GM12873 (cell line): ENCODE measurements around the gene SURF1.

Experiments
- TF ChIP-seq, protein P1 (sequence below): IDR thresholded peaks from 2 replicates; pipeline ENCODE4 v1.5.1; 2012; ENCODE audit warnings: low read depth, mild to moderate bottlenecking, moderate library complexity, low read length, control low read depth; ENCODE audit not compliant: insufficient read depth; ENCODE audit errors: missing control alignments

SURF1 gene

DNA sequence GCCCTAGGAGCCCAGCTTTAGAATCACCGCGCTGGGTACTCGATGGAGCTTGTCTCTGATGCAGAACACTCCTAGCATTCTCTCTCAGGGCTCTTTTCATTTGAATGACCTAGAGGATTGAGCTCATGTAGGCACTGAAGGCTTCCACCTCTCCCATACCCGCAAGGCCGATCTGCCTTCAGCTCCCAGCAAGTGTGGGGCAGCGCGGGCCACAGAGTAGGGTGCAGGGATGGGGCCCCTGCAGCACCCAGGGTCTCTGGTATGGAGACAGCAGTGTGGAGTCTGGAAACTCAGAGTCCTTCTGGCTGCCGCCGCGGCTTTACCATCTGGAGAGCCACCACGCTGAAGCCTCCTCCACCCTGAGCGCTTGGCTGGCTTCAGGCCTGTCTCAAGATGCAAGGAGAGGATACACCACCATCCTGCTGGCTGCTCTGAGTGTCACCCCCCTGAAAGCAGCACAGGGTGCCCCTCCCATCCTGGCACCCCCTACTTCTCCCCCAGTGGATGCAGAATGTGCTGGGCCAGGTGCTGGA lies 32.8 kb upstream of the SURF1 start:
- TF ChIP-seq, protein P1, sequence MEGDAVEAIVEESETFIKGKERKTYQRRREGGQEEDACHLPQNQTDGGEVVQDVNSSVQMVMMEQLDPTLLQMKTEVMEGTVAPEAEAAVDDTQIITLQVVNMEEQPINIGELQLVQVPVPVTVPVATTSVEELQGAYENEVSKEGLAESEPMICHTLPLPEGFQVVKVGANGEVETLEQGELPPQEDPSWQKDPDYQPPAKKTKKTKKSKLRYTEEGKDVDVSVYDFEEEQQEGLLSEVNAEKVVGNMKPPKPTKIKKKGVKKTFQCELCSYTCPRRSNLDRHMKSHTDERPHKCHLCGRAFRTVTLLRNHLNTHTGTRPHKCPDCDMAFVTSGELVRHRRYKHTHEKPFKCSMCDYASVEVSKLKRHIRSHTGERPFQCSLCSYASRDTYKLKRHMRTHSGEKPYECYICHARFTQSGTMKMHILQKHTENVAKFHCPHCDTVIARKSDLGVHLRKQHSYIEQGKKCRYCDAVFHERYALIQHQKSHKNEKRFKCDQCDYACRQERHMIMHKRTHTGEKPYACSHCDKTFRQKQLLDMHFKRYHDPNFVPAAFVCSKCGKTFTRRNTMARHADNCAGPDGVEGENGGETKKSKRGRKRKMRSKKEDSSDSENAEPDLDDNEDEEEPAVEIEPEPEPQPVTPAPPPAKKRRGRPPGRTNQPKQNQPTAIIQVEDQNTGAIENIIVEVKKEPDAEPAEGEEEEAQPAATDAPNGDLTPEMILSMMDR: no peak

DNA sequence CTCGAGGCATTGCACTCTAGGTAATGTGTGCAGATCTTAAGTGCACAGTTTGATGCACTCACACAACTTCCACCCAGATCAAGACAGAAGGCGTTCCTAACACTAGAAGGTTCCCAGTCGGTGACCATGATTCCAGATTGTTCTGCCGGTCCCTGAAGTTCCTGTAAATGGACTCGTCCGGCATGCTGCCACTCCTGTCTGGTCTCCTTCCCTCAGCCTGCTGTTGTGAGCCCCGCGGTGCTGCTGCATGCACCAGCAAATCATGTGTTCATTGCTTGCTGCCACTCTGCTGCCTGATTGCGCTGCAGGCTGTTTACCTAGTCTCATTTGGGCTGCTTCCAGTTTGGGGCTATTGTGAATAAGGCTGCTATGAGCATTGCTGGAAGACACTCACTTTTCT lies 31.4 kb upstream of the SURF1 start:
- TF ChIP-seq, protein P1: no peak

DNA sequence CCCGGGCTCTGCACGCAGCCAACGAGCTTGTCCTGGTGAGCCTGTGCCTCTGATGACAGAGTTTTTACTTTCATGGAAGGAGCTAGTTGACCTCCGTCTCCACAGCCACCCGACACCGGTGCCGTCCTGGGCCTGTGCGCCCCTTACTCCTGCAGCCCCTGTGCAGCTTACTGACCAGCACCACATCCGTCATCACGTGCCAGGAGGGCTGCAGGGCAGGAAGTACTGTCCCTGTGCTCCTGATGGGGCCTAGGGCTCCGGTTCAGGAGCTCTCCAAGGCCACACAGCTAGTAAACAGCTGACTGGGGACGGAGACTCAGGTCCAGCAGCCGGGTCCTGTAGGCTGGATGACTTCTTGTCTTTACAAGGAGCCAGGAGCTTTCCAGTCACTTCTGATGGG lies 30.1 kb upstream of the SURF1 start:
- TF ChIP-seq, protein P1: no peak

DNA sequence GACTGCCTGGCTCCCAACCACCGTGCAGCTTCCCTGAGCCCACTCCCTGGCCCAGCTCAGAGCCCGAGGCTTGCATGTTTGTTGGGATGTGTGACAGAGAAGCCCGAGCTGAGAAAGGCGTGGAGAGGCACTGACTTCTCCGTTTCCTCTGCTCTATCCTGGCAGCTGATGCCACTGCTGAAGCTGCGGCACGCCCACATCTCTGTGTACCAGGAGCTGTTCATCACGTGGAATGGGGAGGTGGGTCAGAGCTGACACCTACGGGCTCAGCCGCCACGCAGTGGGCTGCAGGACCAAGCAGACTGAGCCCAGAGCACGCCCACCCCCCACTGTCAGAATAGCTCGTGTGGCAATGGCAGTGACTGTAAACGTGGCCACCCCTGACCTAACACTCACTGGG lies 29.2 kb upstream of the SURF1 start:
- TF ChIP-seq, protein P1: no peak

DNA sequence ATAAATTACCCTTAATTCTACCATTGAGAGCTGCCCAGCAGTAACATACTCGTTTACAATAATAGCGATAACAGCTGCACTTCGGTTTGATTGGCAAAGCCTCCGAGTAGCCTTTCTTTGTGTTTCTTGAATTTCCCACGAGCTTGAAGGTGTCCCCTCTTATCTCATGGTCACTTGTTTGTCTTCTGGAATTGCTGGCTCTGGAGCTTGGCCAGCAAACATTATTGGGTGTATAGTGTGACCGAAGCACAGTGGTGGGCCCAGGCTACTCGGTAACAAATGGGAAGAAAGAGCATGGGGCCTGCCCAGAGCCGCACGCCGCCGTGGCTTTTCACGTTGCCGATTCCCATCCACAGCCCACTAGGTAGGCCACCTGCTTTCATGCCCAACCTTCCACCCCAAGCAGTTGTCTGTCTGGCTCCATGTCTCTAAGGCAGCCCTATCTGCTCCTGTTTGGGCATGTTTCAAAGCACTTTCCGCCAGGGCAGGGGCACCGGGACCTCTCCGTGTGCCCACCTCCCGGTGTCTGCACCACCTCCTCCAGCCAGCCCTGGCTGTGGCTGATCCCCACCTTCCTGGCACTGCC lies 28.5 kb upstream of the SURF1 start:
- TF ChIP-seq, protein P1: no peak

DNA sequence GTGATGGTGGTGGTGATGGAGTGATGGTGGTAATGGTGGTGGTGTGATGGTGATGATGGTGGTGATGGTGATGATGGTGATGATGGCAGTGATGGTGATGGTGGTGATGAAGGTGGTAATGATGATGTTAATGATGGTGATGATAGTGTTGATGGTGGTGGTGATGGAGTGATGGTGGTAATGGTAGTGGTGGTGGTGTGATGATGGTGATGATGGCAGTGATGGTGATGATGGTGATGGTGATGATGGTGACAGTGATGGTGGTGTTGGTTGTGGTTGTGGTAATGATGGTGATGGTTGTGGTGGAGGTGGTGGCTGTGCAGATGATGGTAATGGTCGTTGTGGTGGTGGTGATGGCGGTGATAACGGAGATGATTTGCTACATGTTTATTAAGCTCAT lies 27.2 kb upstream of the SURF1 start:
- TF ChIP-seq, protein P1: no peak

DNA sequence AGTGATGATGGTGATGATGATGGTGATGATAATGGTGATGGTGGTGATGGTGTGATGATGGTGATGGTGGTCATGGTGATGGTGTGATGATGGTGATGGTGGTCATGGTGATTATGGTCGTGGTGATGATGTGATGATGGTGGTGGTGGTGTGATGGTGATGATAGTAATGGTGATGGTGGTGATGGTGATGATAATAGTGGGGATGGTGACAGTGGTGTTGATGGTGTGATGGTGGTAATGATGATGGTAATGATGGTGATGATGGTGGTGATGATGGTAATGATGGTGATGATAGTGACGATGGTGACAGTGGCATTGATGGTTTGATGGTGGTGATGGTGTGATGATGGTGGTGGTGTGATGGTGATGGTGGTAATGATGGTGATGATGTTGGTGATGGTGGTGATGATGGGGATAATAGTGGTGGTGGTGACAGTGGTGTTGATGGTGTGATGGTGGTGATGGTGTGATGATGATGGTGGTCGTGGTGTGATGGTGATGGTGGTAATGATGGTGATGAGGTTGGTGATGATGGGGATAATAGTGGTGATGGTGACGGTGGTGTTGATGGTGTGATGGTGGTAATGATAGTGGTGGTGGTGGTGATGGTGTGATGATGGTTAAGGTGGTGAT lies 26.3 kb upstream of the SURF1 start:
- TF ChIP-seq, protein P1: no peak
